NCI-H748 (cell line): ENCODE measurements around the gene PCDHA3.
"Not testable (repeated sequence)": the region's sequence is repeated elsewhere in the genome, so short reads cannot be mapped to it uniquely, and the experiment has no call there.

Experiments
- DNase-seq: peaks from one replicate; lab custom pipeline; 2025; ENCODE audit not compliant: unreplicated experiment; lab: John Stamatoyannopoulos, UW

The PCDHA3 gene

GRCh38 chr5:140808889-140809291 is 8.0 kb downstream of the PCDHA3 start:
- DNase-seq: no peak

DNA sequence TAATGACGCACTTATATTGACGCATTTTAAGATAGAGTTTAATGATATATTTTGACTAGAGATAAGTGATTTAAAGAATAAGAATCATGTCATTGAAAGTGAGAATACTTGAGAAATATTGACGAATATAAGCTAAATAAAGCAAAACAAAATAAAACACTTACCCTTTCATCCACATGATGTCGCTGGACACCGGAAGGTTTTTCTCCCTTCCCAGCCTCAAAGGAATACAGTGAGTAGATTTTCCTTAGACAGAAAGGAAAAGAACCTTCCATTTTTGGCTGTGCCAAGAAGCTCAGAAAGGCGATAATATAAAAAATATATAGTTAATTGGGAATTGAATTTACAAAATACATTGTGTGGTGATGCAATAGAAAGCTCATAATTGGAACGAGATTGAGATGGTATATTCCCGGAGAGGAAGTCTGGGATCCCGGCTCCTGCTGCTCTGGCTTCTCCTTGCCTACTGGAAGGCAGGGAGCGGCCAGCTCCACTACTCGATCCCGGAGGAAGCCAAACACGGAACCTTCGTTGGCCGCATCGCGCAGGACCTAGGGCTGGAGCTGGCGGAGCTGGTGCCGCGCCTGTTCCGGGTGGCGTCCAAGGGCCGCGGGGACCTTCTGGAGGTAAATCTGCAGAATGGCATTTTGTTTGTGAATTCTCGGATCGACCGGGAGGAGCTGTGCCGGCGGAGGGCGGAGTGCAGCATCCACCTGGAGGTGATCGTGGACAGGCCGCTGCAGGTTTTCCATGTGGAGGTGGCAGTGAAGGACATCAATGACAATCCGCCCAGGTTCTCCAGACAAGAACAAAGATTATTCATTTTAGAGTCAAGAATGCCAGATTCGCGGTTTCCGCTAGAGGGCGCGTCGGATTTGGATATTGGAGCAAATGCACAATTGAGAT is 20.8 kb downstream of the PCDHA3 start, which contains the start of gene PCDHA5:
PCDHA5 (plus strand) TSS at position 239 of the 906 bp plus-strand sequence.
- no peak for DNase-seq

DNA sequence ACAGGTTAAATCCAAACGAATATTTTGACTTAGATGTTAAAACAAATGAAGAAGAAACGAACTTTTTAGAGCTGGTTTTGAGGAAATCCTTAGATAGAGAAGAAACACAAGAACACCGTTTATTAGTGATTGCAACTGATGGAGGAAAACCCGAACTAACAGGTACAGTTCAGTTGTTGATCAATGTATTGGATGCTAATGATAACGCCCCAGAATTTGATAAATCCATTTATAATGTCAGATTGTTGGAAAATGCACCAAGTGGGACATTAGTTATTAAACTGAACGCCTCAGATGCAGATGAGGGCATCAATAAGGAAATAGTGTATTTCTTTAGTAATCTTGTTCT is 21.4 kb downstream of the PCDHA3 start:
- no peak for DNase-seq

DNA sequence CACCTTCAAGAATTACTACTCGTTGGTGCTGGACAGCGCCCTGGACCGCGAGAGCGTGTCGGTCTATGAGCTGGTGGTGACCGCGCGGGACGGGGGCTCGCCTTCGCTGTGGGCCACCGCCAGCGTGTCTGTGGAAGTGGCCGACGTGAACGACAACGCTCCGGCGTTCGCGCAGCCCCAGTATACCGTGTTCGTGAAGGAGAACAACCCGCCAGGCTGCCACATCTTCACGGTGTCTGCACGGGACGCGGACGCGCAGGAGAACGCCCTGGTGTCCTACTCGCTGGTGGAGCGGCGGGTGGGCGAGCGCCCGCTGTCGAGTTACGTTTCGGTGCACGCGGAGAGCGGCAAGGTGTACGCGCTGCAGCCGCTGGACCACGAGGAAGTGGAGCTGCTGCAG is 22.1 kb downstream of the PCDHA3 start:
- DNase-seq: not testable (repeated sequence)

DNA sequence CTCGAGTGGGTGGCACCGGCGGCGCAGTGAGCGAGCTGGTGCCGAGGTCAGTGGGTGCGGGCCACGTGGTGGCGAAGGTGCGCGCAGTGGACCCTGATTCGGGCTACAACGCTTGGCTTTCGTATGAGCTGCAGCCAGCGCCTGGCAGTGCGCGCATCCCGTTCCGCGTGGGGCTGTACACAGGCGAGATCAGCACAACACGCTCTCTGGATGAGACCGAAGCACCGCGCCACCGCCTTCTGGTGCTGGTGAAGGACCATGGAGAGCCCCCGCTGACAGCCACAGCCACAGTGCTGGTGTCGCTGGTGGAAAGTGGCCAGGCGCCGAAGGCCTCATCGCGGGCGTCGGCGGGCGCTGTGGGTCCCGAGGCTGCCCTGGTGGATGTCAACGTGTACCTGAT is 22.6 kb downstream of the PCDHA3 start:
- DNase-seq: no peak

DNA sequence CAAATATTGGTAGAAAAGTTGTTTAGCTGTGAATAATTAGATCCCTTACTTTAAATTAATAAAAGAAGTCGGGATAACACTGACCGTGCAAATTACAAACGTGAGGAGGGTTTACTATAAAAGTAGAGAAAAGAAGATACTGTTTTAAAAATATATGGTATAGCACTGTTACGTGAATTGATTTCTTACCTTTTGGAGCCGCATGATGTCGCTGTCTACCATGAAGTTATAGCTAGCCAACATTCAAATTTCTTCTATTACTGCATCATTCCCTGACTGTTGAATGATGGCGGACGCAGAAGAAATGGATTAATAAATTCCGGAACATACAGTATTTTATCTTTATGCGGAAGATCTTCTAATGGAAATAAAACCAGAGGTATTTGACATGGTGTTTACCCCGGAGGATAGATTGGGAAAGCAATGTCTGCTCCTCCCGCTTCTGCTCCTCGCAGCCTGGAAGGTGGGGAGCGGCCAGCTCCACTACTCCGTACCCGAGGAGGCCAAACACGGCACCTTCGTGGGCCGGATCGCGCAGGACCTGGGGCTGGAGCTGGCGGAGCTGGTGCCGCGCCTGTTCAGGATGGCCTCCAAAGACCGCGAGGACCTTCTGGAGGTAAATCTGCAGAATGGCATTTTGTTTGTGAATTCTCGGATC is 27.0 kb downstream of the PCDHA3 start, which contains the start of gene PCDHA6:
PCDHA6 (plus strand) TSS at position 257 of the 658 bp plus-strand sequence; CDS start at position 389, 132 bp downstream.
- DNase-seq: no peak

DNA sequence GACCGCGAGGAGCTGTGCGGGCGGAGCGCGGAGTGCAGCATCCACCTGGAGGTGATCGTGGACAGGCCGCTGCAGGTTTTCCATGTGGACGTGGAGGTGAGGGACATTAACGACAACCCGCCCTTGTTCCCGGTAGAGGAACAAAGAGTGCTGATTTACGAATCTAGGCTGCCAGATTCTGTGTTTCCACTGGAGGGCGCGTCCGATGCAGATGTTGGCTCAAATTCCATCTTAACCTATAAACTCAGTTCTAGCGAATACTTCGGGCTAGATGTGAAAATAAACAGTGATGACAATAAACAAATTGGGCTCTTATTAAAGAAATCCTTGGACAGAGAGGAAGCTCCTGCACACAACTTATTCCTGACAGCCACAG is 27.5 kb downstream of the PCDHA3 start:
- DNase-seq: no peak

DNA sequence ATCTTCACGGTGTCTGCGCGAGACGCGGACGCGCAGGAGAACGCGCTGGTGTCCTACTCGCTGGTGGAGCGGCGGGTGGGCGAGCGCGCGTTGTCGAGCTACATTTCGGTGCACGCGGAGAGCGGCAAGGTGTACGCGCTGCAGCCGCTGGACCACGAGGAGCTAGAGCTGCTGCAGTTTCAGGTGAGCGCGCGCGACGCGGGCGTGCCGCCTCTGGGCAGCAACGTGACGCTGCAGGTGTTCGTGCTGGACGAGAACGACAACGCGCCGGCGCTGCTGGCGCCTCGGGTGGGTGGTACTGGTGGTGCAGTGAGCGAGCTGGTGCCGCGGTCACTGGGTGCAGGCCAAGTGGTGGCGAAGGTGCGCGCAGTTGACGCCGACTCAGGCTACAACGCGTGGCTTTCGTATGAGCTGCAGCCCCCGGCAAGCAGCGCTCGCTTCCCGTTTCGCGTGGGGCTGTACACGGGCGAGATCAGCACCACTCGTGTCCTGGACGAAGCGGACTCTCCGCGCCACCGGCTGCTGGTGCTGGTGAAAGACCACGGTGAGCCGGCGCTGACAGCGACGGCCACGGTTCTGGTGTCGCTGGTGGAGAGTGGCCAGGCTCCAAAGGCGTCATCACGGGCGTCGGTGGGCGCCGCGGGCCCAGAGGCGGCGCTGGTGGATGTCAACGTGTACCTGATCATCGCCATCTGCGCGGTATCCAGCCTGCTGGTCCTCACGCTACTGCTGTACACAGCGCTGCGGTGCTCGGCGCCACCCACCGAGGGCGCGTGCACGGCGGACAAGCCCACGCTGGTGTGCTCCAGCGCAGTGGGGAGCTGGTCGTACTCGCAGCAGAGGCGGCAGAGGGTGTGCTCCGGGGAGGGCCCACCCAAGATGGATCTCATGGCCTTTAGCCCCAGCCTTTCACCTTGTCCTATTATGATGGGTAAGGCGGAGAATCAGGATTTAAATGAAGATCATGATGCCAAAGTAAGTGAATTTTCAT is 28.9 kb downstream of the PCDHA3 start:
- DNase-seq: not testable (repeated sequence)

GRCh38 chr5:140833993-140834392 is 33.1 kb downstream of the PCDHA3 start, which contains the start of gene PCDHA7:
Gene PCDHA7 (plus strand): TSS chr5:140834269. CDS start chr5:140834384, 115 bp downstream.
- DNase-seq: no peak

- DNase-seq: not testable (repeated sequence)
Observed at GRCh38 chr5:140834439-140835008, 33.7 kb downstream of the PCDHA3 start.

DNA sequence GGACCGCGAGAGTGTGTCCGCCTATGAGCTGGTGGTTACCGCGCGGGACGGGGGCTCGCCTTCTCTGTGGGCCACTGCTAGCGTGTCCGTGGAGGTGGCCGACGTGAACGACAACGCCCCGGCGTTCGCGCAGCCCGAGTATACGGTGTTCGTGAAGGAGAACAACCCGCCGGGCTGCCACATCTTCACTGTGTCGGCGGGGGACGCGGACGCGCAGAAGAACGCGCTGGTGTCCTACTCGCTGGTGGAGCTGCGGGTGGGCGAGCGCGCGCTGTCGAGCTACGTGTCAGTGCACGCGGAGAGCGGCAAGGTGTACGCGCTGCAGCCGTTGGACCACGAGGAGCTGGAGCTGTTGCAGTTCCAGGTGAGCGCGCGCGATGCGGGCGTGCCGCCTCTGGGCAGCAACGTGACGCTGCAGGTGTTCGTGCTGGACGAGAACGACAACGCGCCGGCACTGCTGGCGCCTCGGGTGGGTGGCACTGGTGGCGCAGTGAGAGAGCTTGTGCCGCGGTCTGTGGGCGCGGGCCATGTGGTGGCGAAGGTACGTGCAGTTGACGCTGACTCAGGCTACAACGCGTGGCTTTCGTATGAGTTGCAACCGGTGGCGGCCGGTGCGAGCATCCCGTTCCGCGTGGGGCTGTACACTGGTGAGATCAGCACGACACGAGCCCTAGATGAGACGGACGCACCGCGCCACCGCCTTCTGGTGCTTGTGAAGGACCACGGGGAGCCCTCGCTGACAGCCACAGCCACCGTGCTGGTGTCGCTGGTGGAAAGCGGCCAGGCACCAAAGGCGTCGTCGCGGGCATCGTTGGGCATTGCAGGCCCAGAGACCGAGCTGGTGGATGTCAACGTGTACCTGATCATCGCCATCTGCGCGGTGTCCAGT is 35.0 kb downstream of the PCDHA3 start:
- no peak for DNase-seq

DNA sequence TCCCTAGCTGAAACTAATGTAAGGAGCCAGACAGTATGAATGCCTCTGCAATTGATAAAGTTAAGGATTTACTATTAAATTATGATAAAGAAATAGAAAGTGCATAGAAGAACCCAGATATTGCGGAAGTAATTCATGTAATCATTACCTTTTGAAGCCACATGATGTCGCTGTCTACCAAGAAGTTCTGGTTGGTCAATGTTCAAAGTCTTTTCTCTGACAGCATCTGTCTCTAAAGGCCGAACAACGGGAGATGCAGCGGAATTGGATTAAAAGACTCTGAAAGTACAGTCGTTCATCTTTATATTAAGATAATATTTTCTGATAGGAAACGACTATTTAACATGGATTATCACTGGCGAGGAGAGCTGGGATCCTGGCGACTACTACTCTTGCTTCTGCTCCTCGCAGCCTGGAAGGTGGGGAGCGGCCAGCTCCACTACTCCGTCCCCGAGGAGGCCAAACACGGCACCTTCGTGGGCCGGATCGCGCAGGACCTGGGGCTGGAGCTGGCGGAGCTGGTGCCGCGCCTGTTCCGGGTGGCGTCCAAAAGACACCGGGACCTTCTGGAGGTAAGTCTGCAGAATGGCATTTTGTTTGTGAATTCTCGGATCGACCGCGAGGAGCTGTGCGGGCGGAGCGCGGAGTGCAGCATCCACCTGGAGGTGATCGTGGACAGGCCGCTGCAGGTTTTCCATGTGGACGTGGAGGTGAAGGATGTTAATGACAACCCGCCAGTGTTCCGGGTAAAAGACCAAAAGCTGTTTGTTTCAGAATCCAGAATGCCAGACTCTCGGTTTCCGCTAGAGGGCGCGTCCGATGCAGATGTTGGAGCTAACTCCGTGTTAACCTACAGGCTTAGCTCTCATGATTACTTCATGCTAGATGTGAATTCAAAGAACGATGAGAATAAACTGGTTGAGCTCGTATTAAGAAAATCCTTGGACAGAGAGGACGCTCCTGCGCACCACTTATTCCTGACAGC is 40.4 kb downstream of the PCDHA3 start, which contains the start of gene PCDHA8:
PCDHA8 (plus strand) TSS at position 210 of the 985 bp plus-strand sequence; CDS start at position 345, 135 bp downstream.
- peak; percentile 88 for DNase-seq

GRCh38 chr5:140842798-140843733 is 42.2 kb downstream of the PCDHA3 start:
- no peak for DNase-seq

DNA sequence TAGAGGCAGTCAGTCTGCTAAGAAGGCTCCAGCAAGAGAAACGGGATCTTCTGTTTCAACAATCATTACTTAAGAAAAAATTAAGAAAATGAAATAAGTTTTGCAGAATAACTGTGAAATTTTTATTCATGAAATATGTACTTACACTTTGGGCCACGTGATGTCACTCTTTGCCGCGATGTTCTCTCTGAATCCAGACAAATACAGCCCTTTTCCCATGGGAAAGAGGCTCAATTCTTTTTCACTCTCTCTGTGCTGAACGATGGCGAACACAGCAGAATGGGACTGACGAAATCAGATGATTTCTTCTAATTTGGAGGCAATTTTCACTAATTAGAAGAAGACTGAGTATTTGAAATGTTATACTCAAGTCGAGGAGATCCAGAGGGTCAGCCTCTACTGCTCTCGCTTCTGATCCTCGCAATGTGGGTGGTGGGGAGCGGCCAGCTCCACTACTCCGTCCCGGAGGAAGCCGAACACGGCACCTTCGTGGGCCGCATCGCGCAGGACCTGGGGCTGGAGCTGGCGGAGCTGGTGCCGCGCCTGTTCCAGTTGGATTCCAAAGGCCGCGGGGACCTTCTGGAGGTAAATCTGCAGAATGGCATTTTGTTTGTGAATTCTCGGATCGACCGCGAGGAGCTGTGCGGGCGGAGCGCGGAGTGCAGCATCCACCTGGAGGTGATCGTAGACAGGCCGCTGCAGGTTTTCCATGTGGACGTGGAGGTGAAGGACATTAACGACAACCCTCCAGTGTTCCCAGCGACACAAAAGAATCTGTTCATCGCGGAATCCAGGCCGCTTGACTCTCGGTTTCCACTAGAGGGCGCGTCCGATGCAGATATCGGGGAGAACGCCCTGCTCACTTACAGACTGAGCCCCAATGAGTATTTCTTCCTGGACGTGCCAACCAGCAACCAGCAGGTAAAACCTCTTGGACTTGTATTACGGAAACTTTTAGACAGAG is 47.6 kb downstream of the PCDHA3 start, which contains the start of gene PCDHA9:
PCDHA9 (plus strand) TSS at position 244 of the 964 bp plus-strand sequence; CDS start at position 358, 114 bp downstream.
- DNase-seq: not testable (repeated sequence)

DNA sequence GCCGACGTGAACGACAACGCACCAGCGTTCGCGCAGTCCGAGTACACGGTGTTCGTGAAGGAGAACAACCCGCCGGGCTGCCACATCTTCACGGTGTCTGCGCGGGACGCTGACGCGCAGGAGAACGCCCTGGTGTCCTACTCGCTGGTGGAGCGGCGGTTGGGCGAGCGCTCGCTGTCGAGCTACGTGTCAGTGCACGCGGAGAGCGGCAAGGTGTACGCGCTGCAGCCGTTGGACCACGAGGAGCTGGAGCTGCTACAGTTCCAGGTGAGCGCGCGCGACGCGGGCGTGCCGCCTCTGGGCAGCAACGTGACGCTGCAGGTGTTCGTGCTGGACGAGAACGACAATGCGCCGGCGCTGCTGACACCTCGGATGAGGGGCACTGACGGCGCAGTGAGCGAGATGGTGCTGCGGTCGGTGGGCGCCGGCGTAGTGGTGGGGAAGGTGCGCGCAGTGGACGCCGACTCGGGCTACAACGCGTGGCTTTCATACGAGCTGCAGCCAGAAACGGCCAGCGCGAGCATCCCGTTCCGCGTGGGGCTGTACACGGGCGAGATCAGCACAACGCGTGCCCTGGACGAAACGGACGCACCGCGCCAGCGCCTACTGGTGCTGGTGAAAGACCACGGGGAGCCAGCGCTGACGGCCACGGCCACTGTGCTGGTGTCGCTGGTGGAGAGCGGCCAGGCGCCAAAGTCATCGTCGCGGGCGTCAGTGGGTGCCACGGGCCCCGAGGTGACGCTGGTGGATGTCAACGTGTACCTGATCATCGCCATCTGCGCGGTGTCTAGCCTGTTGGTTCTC is 49.2 kb downstream of the PCDHA3 start:
- not testable (repeated sequence) for DNase-seq
